Right lobe of liver (tissue), 4 donors: ENCODE data around the gene SULT4A1.
A peak's percentile ranks its signal among the peaks of the same experiment; 100 is the strongest.
"Not testable (repeated sequence)": the region's sequence is repeated elsewhere in the genome, so short reads cannot be mapped to it uniquely, and the experiment has no call there.

Experiments
- POLR2A ChIP-seq: fragments of 450-650 bp; IDR thresholded peaks from one replicate; pipeline ENCODE4 v1.6.1; 2017; ENCODE audit warnings: antibody characterized with exemption, mild to moderate bottlenecking
- TF ChIP-seq, protein P1 (sequence below), 4 donors: fragments of 200-600 bp in 3 of 4; fragments of 450-650 bp in 1 of 4; IDR thresholded peaks; one replicate each; pipeline versions ENCODE4 v1.5.1 to v1.8.0; 2016 to 2022; ENCODE audit warnings: antibody characterized with exemption in 4 of 4, mild to moderate bottlenecking in 2 of 4
- donor health status: DM: no; HTN: no; CAD: no.
- donor health status: DM: no; HTN: no; CAD: no.
- donor health status: DM: no; HTN: yes; CAD: no.

DNA sequence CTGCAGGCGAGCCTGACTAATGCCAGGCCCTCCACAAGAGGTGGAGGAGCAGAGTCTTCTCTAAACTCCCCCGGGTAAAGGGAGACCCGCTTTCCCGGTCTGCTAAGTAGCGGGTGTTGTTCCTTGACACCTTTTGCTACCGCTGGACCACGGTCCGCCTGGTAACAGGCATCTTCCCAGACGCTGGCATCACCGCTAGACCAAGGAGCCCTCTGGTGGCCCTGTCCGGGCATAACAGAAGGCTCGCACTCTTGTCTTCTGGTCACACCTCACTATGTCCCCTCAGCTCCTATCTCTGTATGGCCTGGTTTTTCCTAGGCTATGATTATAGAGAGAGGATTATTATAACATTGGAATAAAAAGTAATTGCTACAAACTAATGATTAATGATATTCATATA, 42.1 kb upstream of the SULT4A1 start:
- TF ChIP-seq, protein P1, sequence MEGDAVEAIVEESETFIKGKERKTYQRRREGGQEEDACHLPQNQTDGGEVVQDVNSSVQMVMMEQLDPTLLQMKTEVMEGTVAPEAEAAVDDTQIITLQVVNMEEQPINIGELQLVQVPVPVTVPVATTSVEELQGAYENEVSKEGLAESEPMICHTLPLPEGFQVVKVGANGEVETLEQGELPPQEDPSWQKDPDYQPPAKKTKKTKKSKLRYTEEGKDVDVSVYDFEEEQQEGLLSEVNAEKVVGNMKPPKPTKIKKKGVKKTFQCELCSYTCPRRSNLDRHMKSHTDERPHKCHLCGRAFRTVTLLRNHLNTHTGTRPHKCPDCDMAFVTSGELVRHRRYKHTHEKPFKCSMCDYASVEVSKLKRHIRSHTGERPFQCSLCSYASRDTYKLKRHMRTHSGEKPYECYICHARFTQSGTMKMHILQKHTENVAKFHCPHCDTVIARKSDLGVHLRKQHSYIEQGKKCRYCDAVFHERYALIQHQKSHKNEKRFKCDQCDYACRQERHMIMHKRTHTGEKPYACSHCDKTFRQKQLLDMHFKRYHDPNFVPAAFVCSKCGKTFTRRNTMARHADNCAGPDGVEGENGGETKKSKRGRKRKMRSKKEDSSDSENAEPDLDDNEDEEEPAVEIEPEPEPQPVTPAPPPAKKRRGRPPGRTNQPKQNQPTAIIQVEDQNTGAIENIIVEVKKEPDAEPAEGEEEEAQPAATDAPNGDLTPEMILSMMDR (IDR thresholded peaks at IDR 0.05) = peak; percentile 19 to 54 (median 40)
- not testable (repeated sequence) for TF ChIP-seq POLR2A
